ENCODE data around the gene HLA-DQA1. TPM values are rescaled to one million over a fixed set of nuclear protein-coding genes. Genes with fewer than 3 reads are reported as not detected.

HLA-DQA1 gene
- total and polyA plus RNA-seq, 10 of the 15 experiments (the other 5 are each of a cell fraction or from before 2014, with no cell fraction given), result 289 to 1,769 (median 460) TPM

DNA sequence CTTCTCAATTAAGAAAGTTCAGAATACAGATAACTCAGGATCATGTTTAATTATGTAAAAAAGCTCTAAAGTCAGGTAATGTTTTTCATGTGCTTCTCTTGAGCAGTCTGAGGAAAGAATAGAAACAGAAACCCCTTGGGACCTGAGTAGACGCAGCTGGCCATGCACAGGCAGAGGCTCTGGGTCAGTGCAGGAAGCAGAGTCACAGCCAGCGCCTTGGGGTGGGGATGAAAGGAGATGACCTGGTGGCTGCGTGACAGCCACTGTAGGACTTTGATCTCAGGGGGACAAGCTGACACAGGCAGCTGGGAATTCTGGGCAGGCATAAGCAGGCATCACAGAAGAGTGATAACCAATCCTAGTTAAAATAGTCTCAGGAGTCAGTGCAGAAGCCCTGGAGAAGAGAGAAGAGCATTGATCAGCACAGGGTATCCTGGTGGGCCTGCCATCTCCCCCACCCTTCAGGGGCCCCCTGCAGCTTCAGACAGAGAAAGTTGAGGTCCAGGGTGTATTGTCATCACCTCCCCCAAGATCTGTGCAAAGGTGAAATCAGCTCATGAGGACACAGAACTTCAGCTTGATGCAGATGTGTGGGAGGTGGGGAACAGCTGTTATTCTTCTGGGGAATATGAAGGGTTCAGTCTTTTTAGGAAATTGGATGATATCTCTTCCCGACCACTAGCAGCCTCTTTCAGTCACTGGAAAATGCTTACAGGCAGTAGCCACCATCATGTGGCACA lies 22.8 kb downstream of the HLA-DQA1 start:
- no peak overlapping the region for H3K9ac ChIP-seq (ENCODE audit: control insufficient read depth, insufficient read depth, low read length)
- no peaks in the 10 kb centered on the region for H4K20me1 ChIP-seq (ENCODE audit: control insufficient read depth, insufficient read depth)
- intact Hi-C loops (cut with micrococcal nuclease; ENCODE audit: unreplicated experiment), result no loop called here
- POLR2A ChIA-PET, result interaction anchor here (0.6 to 11.5 kb wide), 7 partner anchors 13 to 224 kb away, joined by 3 to 168 read pairs (median 7); partner anchors contain the start of gene HLA-DQA1
- CTCF ChIA-PET, result interaction anchor here (0.6 to 2.8 kb wide), 5 partner anchors 16 to 846 kb away, joined by 3 to 12 read pairs (median 3); no protein-coding TSS in a partner anchor
- 0% methylated on average over 4 of the region's 4 CpGs for WGBS (ENCODE audit: insufficient coverage, insufficient replicate concordance, low lambda C conversion rate, missing lambda C conversion rate)
- TF ChIP-seq MEF2B (IDR thresholded peaks at IDR 0.05; ENCODE audit: partially characterized antibody, poor library complexity, severe bottlenecking) (peak; percentile 44), POLR2AphosphoS5 (IDR thresholded peaks at IDR 0.05; ENCODE audit: low read length) (0 out of 2 replicates have a peak, but pooled peaks have one; percentile 18), POLR2A (IDR thresholded peaks at IDR 0.05; ENCODE audit: low read depth, low read length) (peak; percentile 35; the same call in 1 of the 2 replicates), EP300 (IDR thresholded peaks at IDR 0.05; ENCODE audit: borderline replicate concordance in 1 of 2, control insufficient read depth in 1 of 2, low read depth in 2 of 2, low read length in 2 of 2) (no peak), FOXM1 (IDR thresholded peaks at IDR 0.05; ENCODE audit: low read depth, low read length) (0 out of 2 replicates have a peak, but pooled peaks have one; percentile 14), TCF12 (IDR thresholded peaks at IDR 0.05; ENCODE audit: low read depth, low read length) (peak; percentile 48; the same call in 1 of the 2 replicates), BACH1 (IDR thresholded peaks at IDR 0.05; ENCODE audit: borderline replicate concordance) (no peak)
- in situ Hi-C loops (cut with MboI), result no loop called here
- H3K4me1 ChIP-seq (ENCODE audit: control insufficient read depth, insufficient read depth, low read length), result no peaks in the 10 kb centered on the region; the same call in 1 of the 2 replicates
- FAIRE-seq (no peak), ATAC-seq (peak; percentile 71), DNase-seq (ENCODE audit: low read depth, low spot score) (no peak)
- RAD21 ChIA-PET (ENCODE audit: unreplicated experiment), result interaction anchor here (1.1 to 1.9 kb wide), 5 partner anchors 22 to 72 kb away, joined by 3 to 13 read pairs (median 7); partner anchors contain the start of gene HLA-DQA1
- H3K79me2 ChIP-seq (ENCODE audit: control insufficient read depth, insufficient read depth, low read length), result peaks cover 17% of the 10 kb centered on the region
- H3K27me3 ChIP-seq (replicated peaks in 1 of 2; ENCODE audit: control insufficient read depth in 2 of 2, insufficient read depth in 2 of 2, low read length in 1 of 2), result no peaks in the 10 kb centered on the region
- SMC1A ChIA-PET (ENCODE audit: uncharacterized antibody, unreplicated experiment), result interaction anchor here (1.0 to 2.3 kb wide), 11 partner anchors 8 to 176 kb away, joined by 3 to 11 read pairs (median 5); partner anchors contain the start of gene HLA-DQA1
- H3K4me3 ChIP-seq, result no peak overlapping the region
- H3K4me2 ChIP-seq (ENCODE audit: control insufficient read depth, insufficient read depth), result peak overlapping the region; percentile 35; the same call in 1 of the 2 replicates
- H2AFZ ChIP-seq (ENCODE audit: control insufficient read depth, low read depth, low read length), result no peak overlapping the region
- TSS peak; percentile 48 for BruUV-seq (replicated peaks)
- peaks cover 2% of the 10 kb centered on the region; the same call in 1 of the 3 replicates for H3K9me3 ChIP-seq (replicated peaks; ENCODE audit: control insufficient read depth, insufficient read depth, low read length)
- H3K36me3 ChIP-seq (ENCODE audit: control insufficient read depth in 2 of 2, insufficient read depth in 2 of 2, low read length in 1 of 2), result peaks cover 4 to 6% of the 10 kb centered on the region in 2 experiments; a peak in 3 of 4 replicates
- H3K27ac ChIP-seq (ENCODE audit: control insufficient read depth, insufficient read depth), result peak overlapping the region; percentile 46; the same call in 1 of the 2 replicates
